ENCODE measurements around the gene CLEC4E.
"Not testable (repeated sequence)": the region's sequence is repeated elsewhere in the genome, so short reads cannot be mapped to it uniquely, and the experiment has no call there.

Gene CLEC4E

GRCh38 chr12:8532045-8532444, 8.7 kb downstream of the CLEC4E start:
- DNase-seq, result no peak

- DNase-seq, result no peak
Observed at GRCh38 chr12:8527250-8528130, 13.2 kb downstream of the CLEC4E start.

- DNase-seq, result no peak
Observed at GRCh38 chr12:8519171-8519570, 21.5 kb downstream of the CLEC4E start.

GRCh38 chr12:8517971-8518370, 22.7 kb downstream of the CLEC4E start:
- no peak for DNase-seq

GRCh38 chr12:8513256-8513655, 27.4 kb downstream of the CLEC4E start, which contains the start of gene CLEC4D:
Gene CLEC4D (plus strand): TSS chr12:8513503. CDS start chr12:8513733, 230 bp downstream.
- DNase-seq, result no peak

- DNase-seq, result no peak
Observed at GRCh38 chr12:8508910-8509841, 31.5 kb downstream of the CLEC4E start.

- no peak for DNase-seq
Observed at GRCh38 chr12:8508223-8508622, 32.5 kb downstream of the CLEC4E start.

- DNase-seq, result no peak
Observed at GRCh38 chr12:8507596-8507995, 33.1 kb downstream of the CLEC4E start.

- no peak for DNase-seq
Observed at GRCh38 chr12:8504351-8504750, 36.4 kb downstream of the CLEC4E start.

- no peak for DNase-seq
Observed at GRCh38 chr12:8501720-8502119, 39.0 kb downstream of the CLEC4E start.

- no peak for DNase-seq
Observed at GRCh38 chr12:8499616-8500015, 41.1 kb downstream of the CLEC4E start.

GRCh38 chr12:8496074-8496473, 44.6 kb downstream of the CLEC4E start:
- DNase-seq, result not testable (repeated sequence)

- not testable (repeated sequence) for DNase-seq
Observed at GRCh38 chr12:8495671-8496070, 45.0 kb downstream of the CLEC4E start.

- DNase-seq, result no peak
Observed at GRCh38 chr12:8493084-8493483, 47.6 kb downstream of the CLEC4E start.

GRCh38 chr12:8491646-8492530, 48.8 kb downstream of the CLEC4E start:
- no peak for DNase-seq

All from NCI-H1436 treated with DMSO at 0.1 percent for 48 hours (cell line).